ENCODE data around the gene ARHGDIA.

Gene ARHGDIA

DNA sequence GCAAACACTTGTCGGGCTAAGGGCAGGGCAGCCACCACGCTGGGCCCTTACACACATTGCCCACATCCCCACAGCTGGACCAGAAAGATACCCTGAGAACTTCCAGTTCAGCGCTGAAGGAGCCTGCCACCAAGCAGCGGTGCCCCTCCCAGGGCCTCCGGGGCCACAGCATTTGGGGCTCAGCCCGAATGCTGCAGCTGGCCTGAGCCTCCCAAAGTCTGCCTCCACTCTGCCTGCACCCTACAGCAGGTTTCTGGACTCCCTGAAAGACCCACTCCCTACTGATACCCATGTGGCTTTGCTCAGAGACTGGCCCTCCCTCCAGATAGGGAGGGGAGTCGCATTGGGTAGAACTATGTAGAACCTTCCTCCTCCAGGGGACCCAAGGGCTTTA is 39.6 kb downstream of the ARHGDIA start:
- Histone ChIP-seq H3K27me3 (ENCODE audit: insufficient read depth, poor library complexity, severe bottlenecking) (no peaks in the 10 kb centered on the region), H3K27ac (replicated peaks) (peak overlapping the region; percentile 98), H3K4me3 (replicated peaks; ENCODE audit: insufficient read depth, low read length) (peak overlapping the region; percentile 59)
- DNase-seq (ENCODE audit: low read depth in 1 of 2, low spot score in 1 of 2) = peak in 1 of 2 experiments; percentile 50
- TF ChIP-seq GABPA (IDR thresholded peaks at IDR 0.05; ENCODE audit: low read depth) = no peak
- no peak for TF ChIP-seq CTCF (IDR thresholded peaks at IDR 0.05; ENCODE audit: insufficient read depth, low read length)
- TF ChIP-seq, protein P1, sequence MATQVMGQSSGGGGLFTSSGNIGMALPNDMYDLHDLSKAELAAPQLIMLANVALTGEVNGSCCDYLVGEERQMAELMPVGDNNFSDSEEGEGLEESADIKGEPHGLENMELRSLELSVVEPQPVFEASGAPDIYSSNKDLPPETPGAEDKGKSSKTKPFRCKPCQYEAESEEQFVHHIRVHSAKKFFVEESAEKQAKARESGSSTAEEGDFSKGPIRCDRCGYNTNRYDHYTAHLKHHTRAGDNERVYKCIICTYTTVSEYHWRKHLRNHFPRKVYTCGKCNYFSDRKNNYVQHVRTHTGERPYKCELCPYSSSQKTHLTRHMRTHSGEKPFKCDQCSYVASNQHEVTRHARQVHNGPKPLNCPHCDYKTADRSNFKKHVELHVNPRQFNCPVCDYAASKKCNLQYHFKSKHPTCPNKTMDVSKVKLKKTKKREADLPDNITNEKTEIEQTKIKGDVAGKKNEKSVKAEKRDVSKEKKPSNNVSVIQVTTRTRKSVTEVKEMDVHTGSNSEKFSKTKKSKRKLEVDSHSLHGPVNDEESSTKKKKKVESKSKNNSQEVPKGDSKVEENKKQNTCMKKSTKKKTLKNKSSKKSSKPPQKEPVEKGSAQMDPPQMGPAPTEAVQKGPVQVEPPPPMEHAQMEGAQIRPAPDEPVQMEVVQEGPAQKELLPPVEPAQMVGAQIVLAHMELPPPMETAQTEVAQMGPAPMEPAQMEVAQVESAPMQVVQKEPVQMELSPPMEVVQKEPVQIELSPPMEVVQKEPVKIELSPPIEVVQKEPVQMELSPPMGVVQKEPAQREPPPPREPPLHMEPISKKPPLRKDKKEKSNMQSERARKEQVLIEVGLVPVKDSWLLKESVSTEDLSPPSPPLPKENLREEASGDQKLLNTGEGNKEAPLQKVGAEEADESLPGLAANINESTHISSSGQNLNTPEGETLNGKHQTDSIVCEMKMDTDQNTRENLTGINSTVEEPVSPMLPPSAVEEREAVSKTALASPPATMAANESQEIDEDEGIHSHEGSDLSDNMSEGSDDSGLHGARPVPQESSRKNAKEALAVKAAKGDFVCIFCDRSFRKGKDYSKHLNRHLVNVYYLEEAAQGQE (IDR thresholded peaks at IDR 0.05; ENCODE audit: insufficient replicate concordance, low read depth) = no peak
- TF ChIP-seq SPI1 (IDR thresholded peaks at IDR 0.05; ENCODE audit: borderline replicate concordance, low read depth) = no peak
- no peak for TF ChIP-seq POLR2AphosphoS5 (IDR thresholded peaks at IDR 0.05; ENCODE audit: low read depth)

DNA sequence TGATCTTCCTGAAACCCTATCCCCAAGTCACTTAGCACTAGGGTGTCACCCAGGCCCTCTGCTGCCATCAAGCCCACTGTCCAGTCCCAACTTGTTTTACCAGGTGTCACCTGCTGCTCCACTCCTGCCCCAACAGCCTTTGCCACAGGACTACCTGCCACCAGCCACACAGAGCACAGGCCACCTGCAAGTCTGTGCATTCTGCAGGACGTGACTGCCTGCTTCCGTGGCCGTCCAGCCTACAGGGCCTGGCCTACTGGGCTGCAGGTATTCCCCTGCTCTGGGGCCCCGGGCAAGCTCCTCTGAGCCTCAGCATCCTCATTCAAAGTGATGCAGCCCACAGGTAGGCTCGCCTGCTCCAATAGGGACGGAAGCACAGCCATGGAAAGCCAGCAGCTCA is 41.3 kb downstream of the ARHGDIA start:
- H3K27me3 ChIP-seq (ENCODE audit: insufficient read depth, poor library complexity, severe bottlenecking) = no peaks in the 10 kb centered on the region
- no peak for TF ChIP-seq GABPA (IDR thresholded peaks at IDR 0.05; ENCODE audit: low read depth)
- TF ChIP-seq SPI1 (IDR thresholded peaks at IDR 0.05; ENCODE audit: borderline replicate concordance, low read depth) = no peak
- TF ChIP-seq, protein P1 (IDR thresholded peaks at IDR 0.05; ENCODE audit: insufficient replicate concordance, low read depth) = no peak
- no peak for TF ChIP-seq CTCF (IDR thresholded peaks at IDR 0.05; ENCODE audit: insufficient read depth, low read length)
- no peak overlapping the region for H3K27ac ChIP-seq (replicated peaks)
- H3K4me3 ChIP-seq (replicated peaks; ENCODE audit: insufficient read depth, low read length) = no peak overlapping the region
- DNase-seq (ENCODE audit: low read depth in 1 of 2, low spot score in 1 of 2) = no peak

- Histone ChIP-seq H3K4me3 (replicated peaks; ENCODE audit: insufficient read depth, low read length) (no peak overlapping the region), H3K27me3 (ENCODE audit: insufficient read depth, poor library complexity, severe bottlenecking) (no peaks in the 10 kb centered on the region), H3K27ac (replicated peaks) (no peak overlapping the region)
- TF ChIP-seq POLR2AphosphoS5 (IDR thresholded peaks at IDR 0.05; ENCODE audit: low read depth) (no peak), SPI1 (IDR thresholded peaks at IDR 0.05; ENCODE audit: borderline replicate concordance, low read depth) (no peak), CTCF (IDR thresholded peaks at IDR 0.05; ENCODE audit: insufficient read depth, low read length) (no peak), GABPA (IDR thresholded peaks at IDR 0.05; ENCODE audit: low read depth) (no peak)
- TF ChIP-seq, protein P1 (IDR thresholded peaks at IDR 0.05; ENCODE audit: insufficient replicate concordance, low read depth) = no peak
- DNase-seq (ENCODE audit: low read depth in 1 of 2, low spot score in 1 of 2) = no peak
Observed at GRCh38 chr17:81828656-81829055, 42.5 kb downstream of the ARHGDIA start.

Data from HL-60 (cell line).